NCI-H748 treated with DMSO at 0.1 percent for 48 hours (cell line): Measurements from ENCODE around the gene CADM1.

Experiments used
- DNase-seq: peaks from one replicate; lab custom pipeline; 2025; lab: John Stamatoyannopoulos, UW

CADM1 gene

GRCh38 chr11:115244758-115245157, 259.5 kb downstream of the CADM1 start:
- no peak for DNase-seq

- DNase-seq, result no peak
Measured at GRCh38 chr11:115244296-115244695, 259.9 kb downstream of the CADM1 start.

GRCh38 chr11:115242982-115243381, 261.2 kb downstream of the CADM1 start:
- DNase-seq, result no peak

GRCh38 chr11:115241899-115242298, 262.3 kb downstream of the CADM1 start:
- DNase-seq, result no peak

- DNase-seq, result no peak
Measured at GRCh38 chr11:115238791-115239190, 265.4 kb downstream of the CADM1 start.

- no peak for DNase-seq
Measured at GRCh38 chr11:115238086-115238485, 266.1 kb downstream of the CADM1 start.

GRCh38 chr11:115237578-115237977, 266.6 kb downstream of the CADM1 start:
- no peak for DNase-seq

GRCh38 chr11:115234794-115235193, 269.4 kb downstream of the CADM1 start:
- DNase-seq, result no peak

GRCh38 chr11:115226556-115226955, 277.7 kb downstream of the CADM1 start:
- no peak for DNase-seq

- no peak for DNase-seq
Measured at GRCh38 chr11:115224551-115224950, 279.7 kb downstream of the CADM1 start.

GRCh38 chr11:115222863-115223530, 281.2 kb downstream of the CADM1 start:
- DNase-seq, result peak; percentile 26

- peak; percentile 82 for DNase-seq
Measured at GRCh38 chr11:115222218-115222862, 281.9 kb downstream of the CADM1 start.

- no peak for DNase-seq
Measured at GRCh38 chr11:115221461-115222069, 282.6 kb downstream of the CADM1 start.

- no peak for DNase-seq
Measured at GRCh38 chr11:115220911-115221310, 283.3 kb downstream of the CADM1 start.

GRCh38 chr11:115220423-115220822, 283.8 kb downstream of the CADM1 start:
- DNase-seq, result no peak

GRCh38 chr11:115219376-115219775, 284.8 kb downstream of the CADM1 start:
- no peak for DNase-seq

GRCh38 chr11:115217726-115218311, 286.4 kb downstream of the CADM1 start:
- DNase-seq, result no peak

GRCh38 chr11:115215694-115216617, 288.3 kb downstream of the CADM1 start:
- no peak for DNase-seq

- DNase-seq, result no peak
Measured at GRCh38 chr11:115214644-115215234, 289.5 kb downstream of the CADM1 start.

- no peak for DNase-seq
Measured at GRCh38 chr11:115213007-115213406, 291.2 kb downstream of the CADM1 start.

- no peak for DNase-seq
Measured at GRCh38 chr11:115208808-115209259, 295.4 kb downstream of the CADM1 start.
